Kidney epithelial cell (primary cell): ENCODE results near the gene DHRS1. TPM values are rescaled to one million over a fixed set of nuclear protein-coding genes. Genes with fewer than 3 reads are reported as not detected.

ENCODE experiments used
- DNase-seq: peaks from one replicate; pipeline ENCODE4 v3.0.0-alpha.2; 2010; ENCODE audit warnings: low read depth
- H3K27me3 ChIP-seq: 2 replicates; pipeline ENCODE4 v1.6.0; 2011; ENCODE audit warnings: low read length; ENCODE audit not compliant: control insufficient read depth, insufficient read depth
- H3K36me3 ChIP-seq: 2 replicates; pipeline ENCODE4 v1.5.1; 2011; ENCODE audit warnings: low read length; ENCODE audit not compliant: control insufficient read depth, insufficient read depth
- H3K4me3 ChIP-seq: 2 replicates; pipeline ENCODE4 v1.5.1; 2011; ENCODE audit warnings: low read depth, mild to moderate bottlenecking, control low read depth, low read length
- total RNA-seq: library from RNA; depleted of rRNA; stranded (reverse); fragments of >200 nt; gene quantifications from 2 replicates; pipeline ENCODE4 v1.2.3, GENCODE V29; 2015
- TF ChIP-seq, protein P1 (sequence below): IDR thresholded peaks from 2 replicates; pipeline ENCODE4 v1.5.1; 2011; ENCODE audit warnings: mild to moderate bottlenecking, moderate library complexity, low read length, control low read depth, inconsistent platforms; ENCODE audit not compliant: insufficient read depth, poor library complexity, severe bottlenecking

Gene DHRS1
- total RNA-seq, 1 donor from 2014 or later: 44.9 TPM

DNA sequence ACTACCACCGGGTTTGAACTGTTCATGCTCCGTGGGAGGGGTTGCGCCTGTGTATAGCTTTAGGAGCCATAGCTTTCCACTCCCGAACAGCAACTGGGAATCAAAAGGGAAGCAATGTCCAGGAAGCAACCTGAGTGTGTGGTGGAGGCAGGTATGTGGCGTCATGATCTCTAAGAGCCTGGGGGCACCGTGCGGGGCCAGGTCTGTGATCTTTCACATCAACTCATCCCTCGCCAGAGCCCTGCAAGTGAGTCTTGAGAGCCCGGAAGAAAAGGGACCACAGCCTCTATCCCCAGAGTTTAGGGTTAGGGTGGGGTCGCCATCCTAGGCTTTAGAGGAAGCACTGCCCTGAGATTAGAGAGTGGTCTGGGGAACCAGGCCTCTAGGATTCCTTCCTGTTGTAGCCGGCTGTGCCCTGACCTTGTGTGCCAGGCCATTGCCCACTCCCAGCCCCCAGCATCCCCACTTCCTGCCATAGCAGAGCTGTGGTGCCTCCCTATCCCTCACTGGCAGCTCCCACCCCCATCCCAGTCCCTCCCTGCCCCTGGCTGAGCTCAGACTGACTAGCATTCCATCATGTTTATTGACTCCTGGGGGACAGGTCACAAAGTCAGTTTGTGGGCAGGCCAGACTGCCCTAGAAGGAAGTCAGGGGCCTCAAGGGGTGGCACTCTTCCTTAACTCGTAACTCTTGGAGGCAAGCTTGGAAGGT is 36.0 kb upstream of the DHRS1 start:
- TF ChIP-seq, protein P1, sequence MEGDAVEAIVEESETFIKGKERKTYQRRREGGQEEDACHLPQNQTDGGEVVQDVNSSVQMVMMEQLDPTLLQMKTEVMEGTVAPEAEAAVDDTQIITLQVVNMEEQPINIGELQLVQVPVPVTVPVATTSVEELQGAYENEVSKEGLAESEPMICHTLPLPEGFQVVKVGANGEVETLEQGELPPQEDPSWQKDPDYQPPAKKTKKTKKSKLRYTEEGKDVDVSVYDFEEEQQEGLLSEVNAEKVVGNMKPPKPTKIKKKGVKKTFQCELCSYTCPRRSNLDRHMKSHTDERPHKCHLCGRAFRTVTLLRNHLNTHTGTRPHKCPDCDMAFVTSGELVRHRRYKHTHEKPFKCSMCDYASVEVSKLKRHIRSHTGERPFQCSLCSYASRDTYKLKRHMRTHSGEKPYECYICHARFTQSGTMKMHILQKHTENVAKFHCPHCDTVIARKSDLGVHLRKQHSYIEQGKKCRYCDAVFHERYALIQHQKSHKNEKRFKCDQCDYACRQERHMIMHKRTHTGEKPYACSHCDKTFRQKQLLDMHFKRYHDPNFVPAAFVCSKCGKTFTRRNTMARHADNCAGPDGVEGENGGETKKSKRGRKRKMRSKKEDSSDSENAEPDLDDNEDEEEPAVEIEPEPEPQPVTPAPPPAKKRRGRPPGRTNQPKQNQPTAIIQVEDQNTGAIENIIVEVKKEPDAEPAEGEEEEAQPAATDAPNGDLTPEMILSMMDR: no peak
- H3K4me3 ChIP-seq: no peak overlapping the region

DNA sequence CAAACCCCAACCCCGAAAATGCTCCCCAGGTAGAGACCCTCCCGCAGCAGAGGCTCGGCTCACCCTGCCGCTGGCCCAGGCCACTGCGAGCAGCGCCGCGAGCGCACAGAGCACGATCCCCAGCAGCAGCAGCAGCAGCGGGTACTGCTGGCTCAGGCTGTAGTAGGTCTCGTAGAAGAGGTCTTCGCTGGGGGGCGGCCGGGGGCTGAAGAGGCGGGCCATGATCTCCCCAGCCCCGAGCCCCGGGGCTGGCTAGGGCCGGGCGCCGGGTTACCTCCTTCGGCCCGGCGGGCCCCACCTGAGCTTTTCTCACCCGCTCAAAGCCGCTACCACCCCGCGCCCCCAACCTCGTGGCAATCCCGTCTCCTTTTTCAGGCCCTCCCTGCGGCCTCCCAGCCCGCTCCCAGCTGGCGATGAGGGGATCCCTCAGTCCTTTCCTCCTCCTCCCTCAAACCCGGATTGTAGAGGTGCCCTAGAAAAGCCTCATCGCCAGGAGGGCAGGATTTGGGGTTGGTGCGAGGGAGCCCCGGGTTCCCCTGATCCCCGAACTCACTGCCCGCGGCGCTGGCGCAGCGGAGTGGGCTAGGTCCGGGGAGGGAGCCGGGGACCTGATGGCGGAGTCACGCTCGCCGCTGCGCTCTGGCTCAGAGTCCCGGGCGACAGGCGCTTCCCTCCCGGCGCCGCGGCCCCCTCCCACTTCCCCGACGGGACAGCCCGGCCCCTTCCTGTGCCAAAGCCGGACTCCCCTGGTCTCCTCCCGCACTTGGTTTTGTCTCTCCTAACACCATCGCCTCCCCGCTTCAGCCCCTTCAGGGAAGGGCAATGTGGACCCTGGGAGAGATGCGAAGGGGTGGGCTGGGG is 35.1 kb upstream of the DHRS1 start, which contains the start of gene ADCY4:
ADCY4 (minus strand) TSS at position 641 of the 861 bp plus-strand sequence; CDS start at position 222, 419 bp downstream.
- Histone ChIP-seq H3K36me3 (no peaks in the 10 kb centered on the region), H3K27me3 (peaks cover 46% of the 10 kb centered on the region)
- no peak for DNase-seq

More for the DNA sequence above, 36.0 kb upstream of the DHRS1 start:
- peaks cover 52% of the 10 kb centered on the region for H3K27me3 ChIP-seq
- no peak for DNase-seq
- no peaks in the 10 kb centered on the region for H3K36me3 ChIP-seq

DNA sequence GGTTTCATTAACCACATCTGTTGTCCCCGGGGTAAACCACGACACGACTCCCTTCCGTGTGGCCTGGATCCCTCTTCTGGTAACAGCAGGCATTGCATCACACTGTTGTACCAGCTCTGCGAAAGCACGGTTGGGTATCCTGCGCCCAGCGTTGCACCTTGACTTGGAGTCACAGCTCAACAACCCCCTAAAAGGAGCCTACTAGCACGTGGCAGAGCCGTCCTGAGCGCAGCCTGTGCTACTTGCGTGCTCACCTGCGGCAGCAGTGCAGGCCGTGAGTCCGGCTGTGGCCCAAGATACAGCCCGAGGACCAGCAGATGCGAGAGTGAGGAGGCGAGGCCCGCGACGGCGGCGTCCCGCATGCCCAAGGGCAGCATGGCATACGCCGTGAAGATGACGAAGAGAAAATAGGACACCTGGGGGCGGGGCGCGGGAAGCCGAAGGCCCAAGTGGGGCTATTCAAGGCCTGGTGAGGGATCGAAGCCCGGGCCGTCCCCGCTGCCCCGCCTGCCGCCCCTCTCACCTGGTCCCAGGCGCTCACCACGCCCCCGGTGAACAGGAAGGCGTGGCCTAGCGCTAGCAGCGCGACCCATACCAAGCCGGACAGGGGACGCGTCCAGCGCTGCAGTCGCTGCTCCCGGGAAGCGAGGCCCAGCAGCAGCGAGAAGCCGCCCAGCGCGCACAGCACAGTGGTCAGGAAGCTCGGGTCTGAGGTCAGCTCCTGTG is 32.9 kb upstream of the DHRS1 start:
- peaks cover 33% of the 10 kb centered on the region for H3K27me3 ChIP-seq
- DNase-seq: no peak
- H3K4me3 ChIP-seq: peak overlapping the region; percentile 7
- no peaks in the 10 kb centered on the region for H3K36me3 ChIP-seq
- TF ChIP-seq, protein P1: peak; percentile 73

More for the DNA sequence above, 35.1 kb upstream of the DHRS1 start, which contains the start of gene ADCY4:
- peak within 1 kb of the TSS; percentile 16 for H3K4me3 ChIP-seq
- TF ChIP-seq, protein P1: no peak

DNA sequence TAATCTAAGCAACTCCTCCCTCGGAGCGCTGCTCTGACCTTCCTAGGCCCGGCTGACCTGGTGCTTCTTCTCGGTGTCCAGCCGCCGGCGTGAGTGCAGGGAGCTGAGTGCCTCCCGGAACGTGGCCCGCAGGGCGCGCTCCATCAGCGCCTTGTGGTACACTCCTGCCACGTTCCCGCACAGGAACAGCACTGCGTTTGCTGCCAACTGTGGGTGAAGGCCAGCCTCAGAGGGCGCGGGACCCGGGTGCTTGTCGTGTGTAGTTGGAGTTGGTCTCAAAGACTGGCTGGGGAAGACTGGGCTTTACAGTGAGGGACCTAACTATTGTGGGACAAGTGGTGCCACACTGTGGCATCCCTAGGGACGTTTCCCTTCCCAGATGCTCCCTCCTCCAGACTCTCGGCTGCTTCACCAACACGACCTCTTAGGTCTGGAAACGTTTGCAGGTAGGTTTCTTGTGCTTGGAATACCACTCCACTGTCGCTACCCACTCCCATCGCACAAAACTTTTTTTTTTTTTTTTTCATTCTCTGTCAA is 32.2 kb upstream of the DHRS1 start:
- Histone ChIP-seq H3K27me3 (peaks cover 30% of the 10 kb centered on the region), H3K36me3 (no peaks in the 10 kb centered on the region), H3K4me3 (no peak overlapping the region)
- TF ChIP-seq, protein P1: no peak
- no peak for DNase-seq

DNA sequence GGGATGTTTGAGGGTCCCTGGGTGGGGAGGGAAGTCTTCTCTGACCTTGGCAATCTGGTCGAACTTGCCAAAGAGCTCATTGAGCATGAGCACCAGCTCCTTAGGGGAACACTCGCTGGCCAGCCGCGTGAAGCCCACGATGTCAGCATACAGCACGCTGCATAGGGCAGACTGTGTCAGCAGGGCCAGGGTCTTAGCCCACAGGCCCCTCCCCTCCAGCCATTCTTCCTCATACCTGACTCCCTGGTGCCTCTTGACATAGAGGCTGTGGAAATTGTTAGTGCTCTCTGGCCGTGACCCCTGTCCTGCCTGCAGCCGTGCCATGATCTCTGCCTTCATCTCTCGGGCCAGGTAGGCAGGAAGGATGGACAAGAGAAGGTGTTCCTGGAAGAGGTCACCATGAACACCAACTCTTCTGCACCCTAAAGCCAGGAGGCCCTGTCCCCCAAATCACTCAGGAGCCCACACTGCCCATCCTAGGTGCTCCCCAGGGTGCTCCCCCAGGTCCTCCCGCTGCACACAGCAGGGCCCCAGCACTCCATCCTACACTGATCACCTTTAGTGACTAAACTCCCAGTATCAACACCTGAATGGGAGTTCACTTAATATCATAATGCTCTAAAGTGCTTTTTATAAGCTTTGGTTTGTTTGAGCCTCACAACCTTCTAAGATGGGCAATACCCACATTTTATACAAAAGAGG is 31.5 kb upstream of the DHRS1 start:
- H3K36me3 ChIP-seq: no peaks in the 10 kb centered on the region
- TF ChIP-seq, protein P1: no peak
- no peak for DNase-seq
- peaks cover 30% of the 10 kb centered on the region for H3K27me3 ChIP-seq
- H3K4me3 ChIP-seq: no peak overlapping the region
